HG03342 (cell line): ENCODE data around the gene P2RX6.
A peak's percentile ranks its signal among the peaks of the same experiment; 100 is the strongest.

Experiments
- ATAC-seq: cut with Tn5 transposase; IDR thresholded peaks from one replicate; pipeline ENCODE4 v1.9.1; 2021; ENCODE audit warnings: mild to moderate bottlenecking, moderate library complexity; ENCODE audit not compliant: unreplicated experiment

Gene P2RX6

GRCh38 chr22:21010426-21011113 is 4.4 kb upstream of the P2RX6 start:
- ATAC-seq: no peak

- ATAC-seq: no peak
Measured at GRCh38 chr22:21012446-21013407, 2.2 kb upstream of the P2RX6 start.

DNA sequence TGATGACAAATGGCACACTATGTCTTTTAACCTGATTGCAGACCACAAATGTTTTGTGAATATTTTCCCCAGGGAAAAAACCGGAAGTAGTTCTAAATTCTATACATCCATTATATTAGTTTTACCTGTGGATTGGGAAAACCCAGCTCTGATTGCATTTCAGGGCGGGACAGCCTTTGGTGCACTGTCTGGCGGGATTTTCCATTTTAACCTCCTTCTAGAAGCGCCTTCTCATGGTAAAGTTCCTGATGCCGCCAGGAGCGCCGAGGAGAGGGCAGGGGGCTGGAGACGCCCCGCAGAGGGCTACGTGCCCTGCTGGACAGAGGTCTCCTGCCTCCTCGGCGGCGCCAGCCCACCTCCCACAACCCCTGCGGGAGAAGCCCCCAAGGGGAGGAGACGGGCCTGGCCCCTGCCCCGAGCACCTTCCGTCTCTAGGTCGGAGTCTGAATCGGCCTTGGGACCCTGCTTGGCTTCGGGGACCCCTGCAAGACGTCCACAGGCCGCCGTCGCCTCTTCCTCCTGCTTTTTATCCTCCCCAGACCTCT is 1.2 kb upstream of the P2RX6 start:
- ATAC-seq: no peak

GRCh38 chr22:21014202-21014725 is 701 bp upstream of the P2RX6 start:
- ATAC-seq: peak; percentile 83

- ATAC-seq: no peak
Measured at GRCh38 chr22:21015466-21016006, 571 bp downstream of the P2RX6 start.

GRCh38 chr22:21016644-21017420 is 1.9 kb downstream of the P2RX6 start:
- no peak for ATAC-seq

DNA sequence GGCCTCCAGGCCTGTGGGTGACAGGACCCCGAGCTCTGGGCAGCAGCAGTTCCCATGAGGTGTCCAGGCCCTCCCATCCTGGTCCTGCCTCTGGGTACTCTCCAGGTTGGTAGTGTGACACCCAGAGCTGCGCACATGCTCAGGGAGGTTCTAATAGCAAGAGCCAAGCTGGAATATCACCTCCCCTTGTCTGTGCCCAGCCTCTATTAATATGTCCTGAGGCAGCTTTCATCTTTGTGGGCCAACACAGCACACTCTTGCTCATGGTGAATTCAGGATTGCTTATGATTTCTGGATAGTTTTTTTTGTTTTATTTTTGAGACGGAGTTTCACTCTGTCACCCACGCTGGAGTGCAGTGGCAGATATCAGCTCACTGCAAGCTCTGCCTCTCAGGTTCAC is 3.3 kb downstream of the P2RX6 start:
- ATAC-seq: no peak

DNA sequence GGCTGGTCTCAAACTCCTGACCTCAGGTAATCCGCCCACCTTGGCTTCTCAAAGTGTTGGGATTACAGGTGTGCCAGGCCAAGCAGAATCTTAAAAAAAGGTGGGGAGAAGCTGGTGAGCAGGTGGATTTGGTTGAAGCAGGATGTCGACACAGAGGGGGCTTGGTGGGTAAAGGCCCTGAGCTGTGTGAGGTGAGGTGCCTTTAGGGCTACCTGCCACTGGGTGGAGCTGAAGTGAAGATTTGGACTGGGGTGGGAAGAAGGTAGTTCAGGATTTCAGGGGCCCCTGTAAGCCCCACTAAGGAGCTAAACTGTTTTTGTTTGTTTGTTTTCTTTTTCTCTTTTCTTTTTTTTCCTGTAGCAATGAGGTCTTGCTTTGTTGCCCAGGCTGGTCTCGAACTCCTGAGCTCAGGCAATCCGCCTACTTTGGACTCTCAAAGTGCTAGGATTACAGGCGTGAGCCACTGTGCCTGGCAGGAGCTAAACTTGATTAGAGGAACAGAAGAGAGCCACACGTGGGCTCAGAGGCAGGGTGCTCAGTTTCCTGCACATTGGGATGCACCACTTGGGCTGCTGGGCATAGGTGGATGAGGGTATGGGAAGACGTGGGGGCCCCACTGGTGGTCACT is 6.0 kb downstream of the P2RX6 start:
- ATAC-seq: no peak

GRCh38 chr22:21022507-21022906 is 7.5 kb downstream of the P2RX6 start:
- no peak for ATAC-seq

DNA sequence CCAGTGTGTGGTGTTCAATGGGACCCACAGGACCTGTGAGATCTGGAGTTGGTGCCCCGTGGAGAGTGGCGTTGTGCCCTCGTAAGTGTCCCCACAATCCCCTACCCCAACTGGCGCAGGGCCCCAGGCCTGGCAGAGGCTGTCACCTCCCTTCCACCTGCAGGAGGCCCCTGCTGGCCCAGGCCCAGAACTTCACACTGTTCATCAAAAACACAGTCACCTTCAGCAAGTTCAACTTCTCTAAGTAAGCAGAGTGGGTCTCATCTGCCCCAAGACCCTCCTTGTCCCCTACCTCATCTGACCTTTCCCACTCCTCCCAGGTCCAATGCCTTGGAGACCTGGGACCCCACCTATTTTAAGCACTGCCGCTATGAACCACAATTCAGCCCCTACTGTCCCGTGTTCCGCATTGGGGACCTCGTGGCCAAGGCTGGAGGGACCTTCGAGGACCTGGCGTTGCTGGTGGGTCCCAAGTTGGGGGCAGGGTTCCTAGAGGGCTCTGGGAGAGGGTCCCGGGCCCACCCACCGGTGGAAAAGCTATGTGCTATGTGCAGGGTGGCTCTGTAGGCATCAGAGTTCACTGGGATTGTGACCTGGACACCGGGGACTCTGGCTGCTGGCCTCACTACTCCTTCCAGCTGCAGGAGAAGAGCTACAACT is 8.1 kb downstream of the P2RX6 start:
- ATAC-seq: no peak

DNA sequence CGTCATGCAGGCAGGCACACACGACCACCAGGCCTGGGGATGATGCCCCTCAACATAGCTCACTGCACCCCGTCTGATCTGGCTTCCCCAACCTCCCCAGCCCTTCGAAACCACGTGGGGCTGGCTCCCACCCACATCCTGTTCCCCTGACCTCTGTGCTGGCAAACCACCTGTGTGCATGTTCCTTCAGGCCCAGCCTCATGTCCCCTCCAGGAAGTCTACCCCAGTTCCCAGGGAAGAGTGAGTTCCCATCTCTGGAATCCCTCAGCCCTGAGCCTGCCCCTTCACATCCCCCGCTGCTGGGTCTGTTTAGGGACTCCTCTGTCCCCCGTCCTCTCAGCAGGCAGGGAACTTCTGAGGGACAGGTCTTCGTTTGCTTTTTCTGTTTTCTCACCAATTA is 10.3 kb downstream of the P2RX6 start:
- ATAC-seq: no peak

DNA sequence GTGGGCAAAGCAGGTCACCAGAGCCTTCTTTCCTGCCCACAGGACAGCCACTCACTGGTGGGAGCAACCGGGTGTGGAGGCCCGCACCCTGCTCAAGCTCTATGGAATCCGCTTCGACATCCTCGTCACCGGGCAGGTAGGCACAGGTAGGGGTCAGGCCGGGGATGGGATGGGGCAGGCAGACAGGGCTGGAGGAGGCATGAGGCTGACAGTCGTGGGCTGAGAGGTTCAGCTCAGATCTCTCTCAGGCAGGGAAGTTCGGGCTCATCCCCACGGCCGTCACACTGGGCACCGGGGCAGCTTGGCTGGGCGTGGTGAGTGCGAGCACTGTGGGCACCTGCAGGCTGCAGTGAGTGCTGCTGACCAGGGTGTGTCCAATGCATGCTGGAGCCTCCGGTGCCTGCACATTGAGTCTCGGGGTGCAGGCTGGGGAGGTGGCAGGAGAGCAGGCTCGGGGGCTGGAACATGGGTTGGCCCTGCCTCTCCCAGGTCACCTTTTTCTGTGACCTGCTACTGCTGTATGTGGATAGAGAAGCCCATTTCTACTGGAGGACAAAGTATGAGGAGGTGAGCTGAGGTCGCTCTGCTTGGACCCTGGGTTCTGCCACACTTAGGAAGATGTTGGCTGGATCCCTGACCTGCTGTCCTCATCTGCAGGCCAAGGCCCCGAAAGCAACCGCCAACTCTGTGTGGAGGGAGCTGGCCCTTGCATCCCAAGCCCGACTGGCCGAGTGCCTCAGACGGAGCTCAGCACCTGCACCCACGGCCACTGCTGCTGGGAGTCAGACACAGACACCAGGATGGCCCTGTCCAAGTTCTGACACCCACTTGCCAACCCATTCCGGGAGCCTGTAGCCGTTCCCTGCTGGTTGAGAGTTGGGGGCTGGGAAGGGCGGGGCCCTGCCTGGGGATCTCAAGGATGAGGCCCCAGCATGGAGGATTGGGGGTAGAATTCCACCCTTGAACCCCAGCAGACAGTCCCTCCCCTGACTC is 11.1 kb downstream of the P2RX6 start:
- no peak for ATAC-seq

- ATAC-seq: no peak
Measured at GRCh38 chr22:21026783-21027692, 12.1 kb downstream of the P2RX6 start.

DNA sequence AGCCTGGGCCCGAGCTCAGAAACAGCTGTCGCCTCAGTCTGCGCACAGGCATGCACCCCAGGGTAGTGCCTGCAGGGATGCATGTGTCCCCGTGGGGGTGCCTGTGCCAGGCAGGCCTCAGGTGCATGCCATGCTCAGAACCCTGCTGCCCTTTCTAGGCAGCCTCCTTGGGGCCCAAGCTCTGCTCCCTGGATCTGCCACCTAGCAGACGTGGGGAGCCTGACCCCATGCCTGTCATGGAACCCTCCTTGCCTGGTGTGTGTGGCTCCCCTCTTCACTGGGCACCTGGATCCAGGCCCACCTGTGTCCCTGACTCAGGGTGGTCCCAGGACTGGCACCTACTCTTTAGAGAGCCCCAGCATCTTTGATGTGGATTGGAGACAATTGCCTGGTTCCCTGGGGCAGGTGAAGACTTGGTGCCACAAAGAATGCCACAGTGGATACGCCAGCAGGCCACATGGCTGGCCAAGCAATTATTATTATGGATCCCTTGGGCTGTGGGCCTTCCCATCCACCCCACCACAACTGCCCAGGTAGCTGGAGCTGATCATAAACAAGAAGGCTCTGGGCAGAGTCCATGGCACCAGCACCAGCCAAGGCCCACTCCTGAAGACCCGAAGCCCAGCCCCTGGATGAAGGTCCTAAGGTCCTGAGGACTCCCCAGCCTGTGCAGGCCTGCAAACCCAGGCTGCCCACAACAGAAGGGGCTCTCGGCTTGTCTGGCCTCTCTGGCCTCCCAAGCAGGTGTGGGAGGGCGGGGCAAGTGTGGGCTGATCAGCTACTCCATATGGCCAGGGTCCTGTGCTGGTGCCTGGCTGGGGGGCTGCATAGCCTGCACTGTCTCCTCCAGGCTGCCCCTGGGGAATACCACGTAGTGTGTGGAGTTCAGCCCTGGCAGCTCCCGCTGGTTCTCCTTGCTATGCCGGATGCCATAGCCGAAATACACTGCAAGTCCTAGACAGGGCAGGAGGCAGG is 13.6 kb downstream of the P2RX6 start:
- no peak for ATAC-seq

DNA sequence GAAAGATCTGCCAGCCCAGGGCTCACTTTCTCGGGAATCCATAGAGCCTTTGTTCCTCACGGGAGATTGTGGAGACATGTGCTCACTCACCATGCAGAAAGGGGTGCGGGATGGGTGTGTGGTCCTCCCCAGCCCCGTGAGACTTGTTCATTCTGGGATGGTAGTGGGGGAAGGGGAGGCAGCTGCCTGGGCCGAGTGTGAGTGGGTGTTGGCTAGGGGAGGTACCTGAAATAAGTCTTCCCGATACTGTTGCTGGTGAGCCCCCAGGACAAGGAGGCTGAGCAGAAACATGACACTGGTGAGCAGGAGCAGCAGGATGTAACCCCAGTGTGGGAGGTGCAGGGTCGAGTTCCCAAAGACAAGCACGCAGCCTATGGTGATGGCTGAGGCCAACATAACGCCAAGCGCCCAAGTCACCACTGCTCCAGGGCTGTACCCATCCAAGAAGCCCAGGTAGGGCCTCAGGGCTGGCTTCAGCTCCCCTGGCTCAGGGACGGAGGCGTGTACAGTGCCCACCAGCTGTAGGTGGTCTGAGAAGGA is 14.6 kb downstream of the P2RX6 start:
- ATAC-seq: no peak

GRCh38 chr22:21030032-21030431 is 15.1 kb downstream of the P2RX6 start:
- ATAC-seq: no peak
